Keratinocyte (primary cell): ENCODE results near the gene PLBD2. TPM values are rescaled to one million over a fixed set of nuclear protein-coding genes. Genes with fewer than 3 reads are reported as not detected.

ENCODE experiments used
- DNase-seq: peaks from one replicate; pipeline ENCODE4 v3.0.0-alpha.2; 2011; ENCODE audit warnings: low read depth, missing footprints, low spot score
- FAIRE-seq: peaks from 2 replicates; lab custom pipeline; 2011; peaks lifted over from hg19 to GRCh38; lab: Jason Lieb, UNC
- H2AFZ ChIP-seq: 2 replicates; pipeline ENCODE4 v1.6.0; 2012; ENCODE audit warnings: low read length, control low read depth, inconsistent platforms; ENCODE audit not compliant: control insufficient read depth
- H3K27ac ChIP-seq: 2 replicates; pipeline ENCODE4 v1.5.1; 2011; ENCODE audit warnings: low read length; ENCODE audit not compliant: control insufficient read depth, insufficient read depth
- H3K27me3 ChIP-seq: 3 replicates; pipeline ENCODE4 v1.6.0; 2011; ENCODE audit warnings: low read length; ENCODE audit not compliant: control insufficient read depth, insufficient read depth; ENCODE audit errors: extremely low read depth
- H3K36me3 ChIP-seq, 2 experiments: 2 replicates in 1 of 2; 3 replicates in 1 of 2; pipeline ENCODE4 v1.5.1; 2011; ENCODE audit warnings: low read length in 2 of 2, mild to moderate bottlenecking in 1 of 2; ENCODE audit not compliant: control insufficient read depth in 2 of 2, insufficient read depth in 2 of 2; ENCODE audit errors: extremely low read depth in 1 of 2
- H3K4me1 ChIP-seq: 3 replicates; pipeline ENCODE4 v1.5.1; 2011; ENCODE audit warnings: low read length; ENCODE audit not compliant: control insufficient read depth, insufficient read depth; ENCODE audit errors: extremely low read depth
- H3K4me2 ChIP-seq: 3 replicates; pipeline ENCODE4 v1.6.0; 2011; ENCODE audit warnings: low read depth, low read length; ENCODE audit not compliant: control insufficient read depth, insufficient read depth; ENCODE audit errors: extremely low read depth
- H3K4me3 ChIP-seq, 3 experiments: fragments of 200-600 bp in 1 of 3; sonication (generic) in 1 of 3; 2 replicates in 2 of 3; 3 replicates in 1 of 3; pipeline ENCODE4 v1.5.1; 2011 to 2016; ENCODE audit warnings: low read length in 3 of 3, mild to moderate bottlenecking in 3 of 3, control low read depth in 2 of 3, inconsistent platforms in 1 of 3, low read depth in 1 of 3, mixed read lengths in 1 of 3, mixed run types in 1 of 3, moderate library complexity in 1 of 3; ENCODE audit not compliant: control insufficient read depth in 2 of 3, insufficient read depth in 2 of 3; ENCODE audit errors: extremely low read depth in 1 of 3
- H3K79me2 ChIP-seq: 2 replicates; pipeline ENCODE4 v1.6.0; 2012; ENCODE audit warnings: low read length; ENCODE audit not compliant: control insufficient read depth, insufficient read depth
- H3K9ac ChIP-seq: 3 replicates; pipeline ENCODE4 v1.6.0; 2011; ENCODE audit warnings: low read length; ENCODE audit not compliant: control insufficient read depth, insufficient read depth; ENCODE audit errors: extremely low read depth
- H3K9me1 ChIP-seq: 3 replicates; pipeline ENCODE4 v1.6.0; 2011; ENCODE audit warnings: low read length; ENCODE audit not compliant: control insufficient read depth, insufficient read depth; ENCODE audit errors: extremely low read depth
- H3K9me3 ChIP-seq: 2 replicates; pipeline ENCODE4 v1.5.1; 2012; ENCODE audit warnings: low read depth, low read length; ENCODE audit not compliant: control insufficient read depth
- H4K20me1 ChIP-seq: 3 replicates; pipeline ENCODE4 v1.6.0; 2011; ENCODE audit warnings: low read length; ENCODE audit not compliant: control insufficient read depth, insufficient read depth; ENCODE audit errors: extremely low read depth
- EZH2 ChIP-seq: IDR thresholded peaks from one replicate; pipeline ENCODE4 v1.6.1; 2012; ENCODE audit warnings: inconsistent platforms, mild to moderate bottlenecking, low read length, moderate library complexity
- dilution Hi-C: fragments of 300-500 bp; cut with MboI; formaldehyde crosslinking; loops from one replicate; pipeline ENCODE4 v1.7.0; 2020; ENCODE audit warnings: low sequenced_read_pairs; ENCODE audit not compliant: extremely low pct_ligation_motif_present
- polyA plus RNA-seq, 5 experiments: library from polyadenylated mRNA; depleted of rRNA in 3 of 5; stranded (reverse) in 3 of 5; stranded (forward) in 1 of 5; unstranded in 1 of 5; fragments of >200 nt; gene quantifications; 1 replicate in 1 of 5; 2 replicates in 3 of 5; 3 replicates in 1 of 5; pipeline versions ENCODE4 v1.2.1 to v1.2.3, GENCODE V29; 2011 to 2012; ENCODE audit warnings: missing spikeins in 2 of 5, low read depth in 1 of 5, low replicate concordance in 1 of 5
- TF ChIP-seq, protein P1 (sequence below), 3 experiments: IDR thresholded peaks in 1 of 3; conservative IDR thresholded peaks in 1 of 3; optimal IDR thresholded peaks in 1 of 3; 2 replicates in 2 of 3; 3 replicates in 1 of 3; pipeline versions ENCODE3 to v1.5.1; 2011; ENCODE audit warnings: low read length in 3 of 3, mild to moderate bottlenecking in 3 of 3, moderate library complexity in 2 of 3, control low read depth in 1 of 3, inconsistent platforms in 1 of 3; ENCODE audit not compliant: insufficient read depth in 2 of 3; ENCODE audit errors: extremely low read depth in 1 of 3

Gene PLBD2
- polyA plus RNA-seq, 1 donor (not counting 4 experiments of a cell fraction or from before 2014, with no cell fraction given), result 12.9 TPM

- TF ChIP-seq, protein P1, sequence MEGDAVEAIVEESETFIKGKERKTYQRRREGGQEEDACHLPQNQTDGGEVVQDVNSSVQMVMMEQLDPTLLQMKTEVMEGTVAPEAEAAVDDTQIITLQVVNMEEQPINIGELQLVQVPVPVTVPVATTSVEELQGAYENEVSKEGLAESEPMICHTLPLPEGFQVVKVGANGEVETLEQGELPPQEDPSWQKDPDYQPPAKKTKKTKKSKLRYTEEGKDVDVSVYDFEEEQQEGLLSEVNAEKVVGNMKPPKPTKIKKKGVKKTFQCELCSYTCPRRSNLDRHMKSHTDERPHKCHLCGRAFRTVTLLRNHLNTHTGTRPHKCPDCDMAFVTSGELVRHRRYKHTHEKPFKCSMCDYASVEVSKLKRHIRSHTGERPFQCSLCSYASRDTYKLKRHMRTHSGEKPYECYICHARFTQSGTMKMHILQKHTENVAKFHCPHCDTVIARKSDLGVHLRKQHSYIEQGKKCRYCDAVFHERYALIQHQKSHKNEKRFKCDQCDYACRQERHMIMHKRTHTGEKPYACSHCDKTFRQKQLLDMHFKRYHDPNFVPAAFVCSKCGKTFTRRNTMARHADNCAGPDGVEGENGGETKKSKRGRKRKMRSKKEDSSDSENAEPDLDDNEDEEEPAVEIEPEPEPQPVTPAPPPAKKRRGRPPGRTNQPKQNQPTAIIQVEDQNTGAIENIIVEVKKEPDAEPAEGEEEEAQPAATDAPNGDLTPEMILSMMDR (optimal IDR thresholded peaks at IDR 0.05 in 1 of 3, IDR thresholded peaks at IDR 0.05 in 1 of 3, conservative IDR thresholded peaks at IDR 0.05 in 1 of 3; ENCODE audit: extremely low read depth in 1 of 3, insufficient read depth in 2 of 3, low read length in 3 of 3), result no peak
- no peak for TF ChIP-seq EZH2
- dilution Hi-C loops, result no loop called here
- Histone ChIP-seq H3K4me3 (no peak overlapping the region), H3K9me3 (no peaks in the 10 kb centered on the region), H3K9ac (no peak overlapping the region), H3K4me1 (peaks cover 8% of the 10 kb centered on the region), H3K36me3 (peaks cover 0 to 5% of the 10 kb centered on the region in 2 experiments), H3K79me2 (peaks cover 11% of the 10 kb centered on the region), H4K20me1 (no peaks in the 10 kb centered on the region), H3K9me1 (no peaks in the 10 kb centered on the region), H2AFZ (no peak overlapping the region), H3K27ac (no peak overlapping the region), H3K4me2 (no peak overlapping the region), H3K27me3 (no peaks in the 10 kb centered on the region)
- FAIRE-seq, result no peak
- no peak for DNase-seq
These were observed 3.4 kb downstream of the PLBD2 start for GRCh38 chr12:113361574-113362370.

DNA sequence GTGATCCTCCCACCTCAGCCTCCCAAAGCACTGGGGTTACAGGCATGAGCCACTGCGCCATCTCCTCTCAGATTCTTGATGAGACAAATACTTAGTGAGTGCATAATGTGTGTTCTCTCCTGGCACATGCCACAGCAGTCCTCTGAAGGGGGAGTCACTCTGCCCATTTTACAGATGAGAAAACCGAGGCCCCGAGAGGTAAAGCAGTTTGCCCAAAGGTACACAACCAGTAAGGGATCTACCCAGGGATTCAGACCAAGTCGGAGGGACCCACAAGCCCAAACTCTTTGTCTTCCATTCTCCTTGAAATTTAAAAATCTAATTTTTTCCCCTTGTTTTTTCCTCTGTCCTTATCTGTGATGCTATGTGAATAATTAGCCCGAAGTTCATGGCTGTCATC, 6.3 kb downstream of the PLBD2 start:
- Histone ChIP-seq H3K36me3 (peaks cover 0 to 7% of the 10 kb centered on the region in 2 experiments), H3K9ac (no peak overlapping the region), H3K4me3 (no peak overlapping the region), H3K27me3 (no peaks in the 10 kb centered on the region), H4K20me1 (no peaks in the 10 kb centered on the region), H3K9me3 (no peaks in the 10 kb centered on the region), H3K79me2 (peaks cover 3% of the 10 kb centered on the region), H3K27ac (no peak overlapping the region), H3K9me1 (no peaks in the 10 kb centered on the region), H3K4me2 (no peak overlapping the region), H3K4me1 (peaks cover 1% of the 10 kb centered on the region), H2AFZ (no peak overlapping the region)
- TF ChIP-seq, protein P1 (optimal IDR thresholded peaks at IDR 0.05 in 1 of 3, IDR thresholded peaks at IDR 0.05 in 1 of 3, conservative IDR thresholded peaks at IDR 0.05 in 1 of 3; ENCODE audit: extremely low read depth in 1 of 3, insufficient read depth in 2 of 3, low read length in 3 of 3), result no peak
- TF ChIP-seq EZH2, result no peak
- dilution Hi-C loops, result no loop called here
- DNase-seq, result no peak
- FAIRE-seq, result no peak
